Measurements from ENCODE around the gene NDUFB4.

GRCh38 chr3:120642368-120642948 lies 46.3 kb downstream of the NDUFB4 start:
- TF ChIP-seq ZNF281 (CRISPR knock-in tag; IDR thresholded peaks at IDR 0.05) (no peak), JUN (CRISPR knock-in tag; IDR thresholded peaks at IDR 0.05) (no peak)
